HG03196 (cell line): ENCODE results near the gene GUCA2A.
"Not testable (repeated sequence)": the region's sequence is repeated elsewhere in the genome, so short reads cannot be mapped to it uniquely, and the experiment has no call there.

Experiments
- ATAC-seq: cut with Tn5 transposase; IDR thresholded peaks from one replicate; pipeline ENCODE4 v1.9.1; 2021; ENCODE audit not compliant: unreplicated experiment

GUCA2A gene, protein sequence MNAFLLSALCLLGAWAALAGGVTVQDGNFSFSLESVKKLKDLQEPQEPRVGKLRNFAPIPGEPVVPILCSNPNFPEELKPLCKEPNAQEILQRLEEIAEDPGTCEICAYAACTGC

DNA sequence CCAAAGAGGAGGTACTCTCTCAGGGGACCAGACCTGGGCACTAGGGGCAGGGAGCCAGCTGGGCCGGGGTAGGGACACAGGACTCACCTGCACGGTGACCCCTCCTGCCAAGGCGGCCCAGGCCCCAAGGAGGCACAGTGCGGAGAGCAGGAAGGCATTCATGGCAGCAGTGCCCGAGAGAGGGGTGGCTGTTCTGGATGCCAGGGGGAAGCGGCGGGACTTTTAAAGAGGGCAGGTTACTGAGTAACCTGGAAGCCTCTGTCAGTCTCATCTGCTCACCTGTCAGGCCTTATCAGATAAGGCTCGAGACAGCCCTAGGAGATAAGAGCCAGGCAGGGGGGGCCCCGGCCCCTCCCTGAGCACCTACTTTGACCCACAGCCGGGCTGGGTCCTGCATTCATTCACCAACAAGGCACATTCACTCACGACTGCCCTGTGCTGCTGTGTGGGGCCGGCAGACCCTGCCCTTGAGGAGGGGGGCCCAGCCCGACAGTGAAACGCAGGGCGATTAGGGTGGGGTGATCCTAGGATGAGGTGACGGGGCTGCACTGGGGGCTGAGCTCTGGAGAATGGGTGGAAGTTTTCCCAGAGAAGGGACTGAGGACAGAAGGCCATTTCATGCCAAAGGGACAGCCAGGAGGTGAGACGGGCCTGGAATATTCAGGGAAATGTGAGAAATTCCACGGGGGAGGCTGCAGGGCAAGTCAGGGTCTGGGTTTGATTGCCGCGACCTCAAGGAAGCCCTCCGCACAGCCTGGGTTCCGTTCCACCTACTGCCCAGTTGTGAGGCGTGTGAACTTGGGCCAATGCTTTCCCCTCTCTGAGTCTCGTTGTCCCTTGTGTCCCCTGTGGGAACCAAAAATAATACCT, at the start of gene GUCA2A:
GUCA2A (minus strand) TSS at position 195 of the 870 bp plus-strand sequence; CDS start at position 162, 33 bp downstream.
- no peak for ATAC-seq

GRCh38 chr1:42211224-42211623, 46.7 kb upstream of the GUCA2A start:
- ATAC-seq: no peak

DNA sequence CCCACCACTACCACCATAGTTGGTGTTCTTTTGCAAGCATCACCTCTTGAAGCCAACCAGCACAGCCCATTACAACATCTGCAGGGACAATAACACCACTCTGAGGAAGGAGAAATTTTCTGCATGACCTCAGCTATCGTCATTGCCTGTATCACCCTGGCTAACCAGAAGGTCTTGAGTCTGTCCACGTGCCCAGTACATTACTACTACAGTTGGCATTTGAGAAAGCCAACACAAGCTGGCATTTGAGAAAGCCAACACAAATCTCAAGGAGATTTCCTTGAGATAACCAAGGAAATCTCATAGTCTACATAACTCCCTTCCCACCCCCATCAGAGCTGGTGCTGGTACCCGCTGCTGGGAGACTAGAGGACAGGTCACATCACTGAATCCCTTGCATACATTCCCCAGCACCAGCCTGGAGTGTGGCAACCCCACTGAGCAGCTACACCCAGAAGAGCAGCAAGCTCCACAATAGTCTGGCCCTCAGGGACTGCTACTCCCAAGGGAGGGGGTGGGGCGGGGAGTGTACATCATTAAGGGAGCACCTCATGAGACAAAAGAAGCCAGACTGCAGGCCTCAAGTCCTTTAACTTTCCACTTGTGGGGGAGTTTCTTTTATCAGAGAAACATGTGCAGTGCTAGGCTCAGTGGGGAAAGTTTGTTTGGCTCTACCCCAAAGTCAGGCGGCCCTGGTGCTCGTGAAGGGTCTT, 46.0 kb upstream of the GUCA2A start:
- no peak for ATAC-seq

GRCh38 chr1:42209526-42210251, 45.1 kb upstream of the GUCA2A start:
- ATAC-seq: no peak

- ATAC-seq: not testable (repeated sequence)
Observed at GRCh38 chr1:42206930-42207329, 42.4 kb upstream of the GUCA2A start.

GRCh38 chr1:42206164-42206563, 41.6 kb upstream of the GUCA2A start:
- no peak for ATAC-seq

GRCh38 chr1:42201986-42202385, 37.4 kb upstream of the GUCA2A start:
- no peak for ATAC-seq

DNA sequence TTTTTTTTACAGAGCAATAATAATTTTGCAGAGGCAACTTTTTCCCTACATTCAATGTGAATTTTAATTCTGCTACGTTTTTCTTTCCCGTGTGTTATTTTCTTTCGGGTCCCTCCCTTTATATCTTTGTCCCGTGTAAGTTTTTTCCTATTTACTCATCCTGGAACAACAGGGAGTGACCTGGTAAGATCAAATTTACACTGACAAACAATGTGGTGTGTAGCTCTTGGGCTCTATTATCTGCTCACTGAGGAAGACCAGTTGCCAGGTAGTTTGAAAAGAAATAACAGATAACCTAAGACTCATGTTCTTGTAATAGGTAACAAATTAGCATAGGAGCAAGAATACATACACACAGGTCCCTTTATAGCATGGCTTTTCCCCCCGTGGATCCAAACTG, 33.7 kb upstream of the GUCA2A start:
- ATAC-seq: no peak

GRCh38 chr1:42195841-42196240, 31.3 kb upstream of the GUCA2A start:
- ATAC-seq: no peak

DNA sequence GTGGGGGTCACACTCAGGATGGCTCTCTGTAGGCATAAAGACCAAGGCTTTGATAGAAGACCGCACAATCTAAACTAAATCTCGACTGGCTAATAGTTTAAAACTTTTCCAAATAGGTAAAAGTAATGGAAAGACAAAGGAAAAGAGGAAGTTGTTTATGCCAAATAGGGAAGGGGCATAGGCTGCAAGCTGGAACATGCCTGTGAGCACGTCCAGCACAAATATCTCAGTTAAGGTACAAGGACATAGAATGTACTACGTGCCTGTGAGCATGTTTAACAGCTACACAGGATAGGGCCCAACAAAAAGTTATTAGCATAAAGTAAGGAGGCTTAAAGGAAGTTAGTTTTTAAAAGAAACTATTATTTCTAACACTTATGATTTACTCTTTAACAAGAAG, 27.6 kb upstream of the GUCA2A start:
- no peak for ATAC-seq

- no peak for ATAC-seq
Observed at GRCh38 chr1:42191319-42191718, 26.8 kb upstream of the GUCA2A start.

DNA sequence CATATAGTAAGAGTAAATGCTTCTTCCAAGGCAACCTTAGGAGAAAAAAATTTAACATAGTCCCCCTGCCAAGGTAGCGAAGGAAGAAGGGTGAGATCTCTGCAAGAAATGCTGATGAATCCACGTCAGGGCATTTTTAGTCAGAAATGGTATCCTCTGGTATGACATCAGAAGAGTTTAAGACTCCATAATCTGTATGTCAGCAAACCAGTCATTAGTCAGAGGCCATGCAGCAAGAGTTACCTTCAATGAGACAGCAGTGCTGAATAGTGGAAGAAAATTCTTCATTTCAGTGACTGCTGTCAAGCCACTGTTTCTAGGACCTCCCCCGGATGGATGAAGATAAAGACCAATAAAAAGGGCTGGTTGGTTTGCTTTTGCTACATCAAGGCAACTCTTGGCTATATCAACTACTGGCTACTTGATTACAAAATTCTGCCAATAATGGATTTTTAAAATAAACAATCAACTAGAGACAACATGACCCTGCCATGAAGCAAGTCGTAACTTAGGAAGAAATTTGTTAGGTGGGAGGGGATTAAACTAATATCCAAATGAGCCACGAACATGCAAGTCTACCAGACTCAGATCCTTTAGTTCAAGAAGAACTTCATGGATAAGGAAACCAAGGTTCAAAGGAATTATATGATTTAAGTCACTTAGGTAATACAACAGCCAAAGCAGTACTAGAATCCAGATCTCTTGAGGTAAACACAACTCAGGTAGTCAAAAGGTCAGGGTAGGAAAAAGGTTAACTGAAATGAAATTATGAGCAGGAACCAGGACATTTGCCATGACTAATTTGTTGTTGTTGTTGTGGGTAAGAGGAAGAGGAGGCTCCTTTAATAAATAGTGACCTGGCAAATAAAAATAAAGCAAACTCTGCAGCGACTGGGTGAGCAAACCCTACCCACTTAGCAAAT, 25.6 kb upstream of the GUCA2A start:
- ATAC-seq: no peak

DNA sequence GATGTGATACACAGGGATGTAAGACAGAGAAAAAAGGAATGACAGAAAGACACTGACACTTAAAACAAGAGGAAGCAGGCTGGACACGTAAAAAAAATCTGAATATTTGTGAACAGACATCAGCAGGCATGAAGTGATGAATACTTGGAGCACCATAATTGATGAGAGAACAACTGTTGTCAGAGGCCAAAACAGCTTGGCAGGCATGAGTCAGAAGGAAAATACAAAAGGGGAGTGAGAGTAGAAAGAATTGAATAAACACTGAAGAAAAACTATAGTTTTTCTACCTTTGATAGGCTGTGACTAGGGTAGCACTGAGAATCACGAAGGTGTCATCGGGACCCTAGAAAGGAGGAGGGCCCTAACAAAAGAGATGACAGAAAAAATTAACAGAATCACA, 21.6 kb upstream of the GUCA2A start:
- no peak for ATAC-seq

DNA sequence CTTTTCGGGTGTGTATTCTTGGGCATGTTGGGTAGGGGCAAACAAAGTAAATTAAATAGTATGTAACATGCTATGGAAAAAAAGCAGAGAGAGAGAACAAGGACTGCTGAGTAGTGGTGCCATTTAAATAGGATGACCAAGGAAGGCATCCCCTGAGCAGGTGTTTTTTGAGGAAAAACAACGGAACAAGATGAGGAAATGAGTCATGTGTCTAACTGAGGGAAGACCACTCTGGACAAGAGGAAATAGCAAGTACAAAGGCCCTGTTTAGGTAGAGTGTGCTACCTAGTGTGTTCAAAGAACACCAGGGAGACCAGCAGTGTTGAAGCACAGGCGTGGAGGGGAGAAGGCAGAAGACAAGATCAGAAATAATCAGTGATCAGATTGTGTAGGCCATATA, 20.1 kb upstream of the GUCA2A start:
- ATAC-seq: no peak

DNA sequence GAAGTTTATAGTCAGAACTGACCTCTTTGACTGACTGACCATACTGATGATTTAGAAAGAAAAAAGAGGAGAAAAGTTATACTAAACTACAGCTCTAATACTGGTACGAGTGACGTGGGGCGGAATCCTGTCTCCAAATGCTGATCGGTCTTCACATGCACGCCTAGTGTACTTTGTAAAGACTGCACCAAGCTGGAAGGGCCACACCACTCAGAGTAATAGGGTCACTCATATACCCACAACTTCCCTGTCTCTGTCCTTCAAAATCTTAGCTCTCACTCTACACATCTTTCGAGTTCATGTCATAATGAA, 19.4 kb upstream of the GUCA2A start:
- ATAC-seq: no peak

GRCh38 chr1:42183210-42183956, 18.8 kb upstream of the GUCA2A start:
- no peak for ATAC-seq

DNA sequence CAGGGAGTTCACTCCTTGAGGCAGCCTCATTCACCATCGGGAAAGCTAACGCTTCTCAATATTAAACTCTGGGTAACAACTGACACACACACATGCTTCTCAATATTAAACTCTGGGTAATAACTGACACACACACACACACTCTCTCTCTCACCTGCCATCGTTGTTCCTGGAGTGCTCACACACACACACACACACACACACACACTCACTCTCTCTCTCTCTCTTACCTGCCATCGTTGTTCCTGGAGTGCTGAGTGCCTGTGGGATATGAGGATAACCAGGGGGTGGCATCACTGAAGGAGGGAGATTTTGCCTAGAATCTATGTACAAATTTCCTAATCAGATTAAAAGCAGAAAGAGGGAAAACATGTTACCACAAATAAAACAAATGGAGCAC, 17.1 kb upstream of the GUCA2A start:
- no peak for ATAC-seq

DNA sequence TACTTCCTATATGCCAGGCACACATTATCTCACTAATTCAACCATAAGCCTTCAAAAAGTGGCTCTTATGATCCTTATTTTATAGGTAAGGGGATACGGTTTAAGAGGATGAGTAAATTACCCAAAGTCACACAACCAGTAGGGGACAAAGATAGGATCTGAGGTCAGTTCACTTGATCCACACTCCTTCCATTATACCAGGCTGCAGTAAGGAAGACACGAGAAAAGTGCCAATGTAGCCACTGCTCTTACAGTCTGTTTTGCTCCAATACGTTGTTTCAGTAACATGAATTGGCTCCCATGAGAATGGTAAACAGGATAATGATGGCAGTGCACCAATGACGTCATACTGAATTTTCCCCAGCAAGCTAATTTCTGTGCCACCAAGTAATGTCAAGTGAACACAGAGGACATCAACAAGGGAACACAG, 15.4 kb upstream of the GUCA2A start:
- no peak for ATAC-seq

DNA sequence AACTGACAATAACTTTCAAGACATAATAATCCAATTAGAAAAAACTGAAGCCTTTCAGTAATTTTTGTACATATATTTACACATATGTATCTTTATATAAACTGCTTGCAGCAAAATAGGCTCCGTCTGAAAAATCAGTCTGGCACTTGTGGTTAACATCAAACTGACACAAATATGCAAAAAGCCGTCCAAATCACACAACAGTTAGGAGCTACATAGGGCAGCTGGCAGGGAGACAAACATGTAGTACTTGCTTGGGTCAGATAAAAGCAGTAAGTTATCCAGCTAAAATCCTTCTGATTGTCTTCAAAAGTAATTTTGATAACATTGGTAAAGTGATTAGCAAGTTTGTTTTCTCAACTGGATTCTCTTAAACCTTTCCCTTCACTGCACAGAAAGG, 14.7 kb upstream of the GUCA2A start:
- no peak for ATAC-seq

DNA sequence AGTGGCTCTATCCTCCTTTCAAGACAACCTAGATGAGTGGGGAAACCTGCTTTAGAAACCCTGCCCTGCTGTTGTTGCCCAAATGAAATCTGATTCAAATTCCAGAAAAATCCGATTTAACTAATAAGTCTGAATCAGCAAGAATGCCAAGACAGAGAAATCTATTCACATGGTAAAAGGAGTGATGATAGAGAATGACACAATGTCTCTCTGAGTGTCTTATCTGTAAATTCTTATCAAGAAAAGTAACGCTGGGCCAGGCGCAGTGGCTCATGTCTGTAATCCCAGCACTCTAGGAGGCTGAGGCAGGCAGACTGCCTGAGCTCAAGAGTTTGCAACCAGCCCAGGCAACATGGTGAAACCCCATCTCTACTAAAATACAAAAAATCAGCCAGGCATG, 13.7 kb upstream of the GUCA2A start:
- no peak for ATAC-seq
